Measurements from ENCODE around the gene ANKH. TPM values are rescaled to one million over a fixed set of nuclear protein-coding genes. Genes with fewer than 3 reads are reported as not detected.

The ANKH gene
- total RNA-seq, 2 donors from 2014 or later, result 76.5 to 106 TPM

- H3K4me3 ChIP-seq, result no peak overlapping the region
- no peaks in the 10 kb centered on the region for H3K36me3 ChIP-seq
- peak; percentile 81 for TF ChIP-seq POLR2AphosphoS5 (IDR thresholded peaks at IDR 0.05)
- no peak for TF ChIP-seq CTCF (IDR thresholded peaks at IDR 0.05)
- H3K9me3 ChIP-seq, result no peaks in the 10 kb centered on the region
- 46% methylated on average over 11 of the region's 11 CpGs for WGBS
- DNase-seq (ENCODE audit: low spot score), result peak; percentile 83
- peak overlapping the region; percentile 70 to 74 for H3K27ac ChIP-seq
- H3K4me1 ChIP-seq (replicated peaks), result peaks cover under 1% of the 10 kb centered on the region
- H3K27me3 ChIP-seq (replicated peaks; ENCODE audit: insufficient read depth), result no peaks in the 10 kb centered on the region
- intact Hi-C loops (cut with DNase I), result no loop called here
Measured at GRCh38 chr5:14702238-14702839, 169.2 kb downstream of the ANKH start.

GRCh38 chr5:14701556-14701955, 170.0 kb downstream of the ANKH start:
- no peak for DNase-seq (ENCODE audit: low spot score)
- WGBS, result 94% methylated on average over 10 of the region's 10 CpGs
- H3K36me3 ChIP-seq, result no peaks in the 10 kb centered on the region
- intact Hi-C loops (cut with DNase I), result no loop called here
- no peaks in the 10 kb centered on the region for H3K27me3 ChIP-seq (replicated peaks; ENCODE audit: insufficient read depth)
- H3K9me3 ChIP-seq, result no peaks in the 10 kb centered on the region
- H3K4me1 ChIP-seq (replicated peaks), result peaks cover 7% of the 10 kb centered on the region
- H3K4me3 ChIP-seq, result no peak overlapping the region
- TF ChIP-seq POLR2A (IDR thresholded peaks at IDR 0.05) (no peak), CTCF (IDR thresholded peaks at IDR 0.05) (no peak), POLR2AphosphoS5 (IDR thresholded peaks at IDR 0.05) (no peak)
- peak overlapping the region; percentile 70 to 74 for H3K27ac ChIP-seq

- peaks cover 7% of the 10 kb centered on the region for H3K4me1 ChIP-seq (replicated peaks)
- intact Hi-C loops (cut with DNase I), result no loop called here
- H3K36me3 ChIP-seq, result no peaks in the 10 kb centered on the region
- 55% methylated on average over 13 of the region's 13 CpGs for WGBS
- H3K27ac ChIP-seq, result peak overlapping the region; percentile 70 to 74
- H3K4me3 ChIP-seq, result no peak overlapping the region
- no peaks in the 10 kb centered on the region for H3K27me3 ChIP-seq (replicated peaks; ENCODE audit: insufficient read depth)
- no peaks in the 10 kb centered on the region for H3K9me3 ChIP-seq
- TF ChIP-seq CTCF (IDR thresholded peaks at IDR 0.05) (no peak), POLR2AphosphoS5 (IDR thresholded peaks at IDR 0.05) (no peak), POLR2A (IDR thresholded peaks at IDR 0.05) (no peak)
- DNase-seq (ENCODE audit: low spot score), result no peak
Measured at GRCh38 chr5:14700478-14701436, 170.8 kb downstream of the ANKH start.

GRCh38 chr5:14699807-14700400, 171.7 kb downstream of the ANKH start:
- no peaks in the 10 kb centered on the region for H3K9me3 ChIP-seq
- peak overlapping the region in 1 of 2 donors; percentile 70 for H3K27ac ChIP-seq
- no peaks in the 10 kb centered on the region for H3K27me3 ChIP-seq (replicated peaks; ENCODE audit: insufficient read depth)
- DNase-seq (ENCODE audit: low spot score), result no peak
- WGBS, result 78% methylated on average over 8 of the region's 8 CpGs
- intact Hi-C loops (cut with DNase I), result no loop called here
- H3K4me3 ChIP-seq, result no peak overlapping the region
- no peaks in the 10 kb centered on the region for H3K36me3 ChIP-seq
- H3K4me1 ChIP-seq (replicated peaks), result peaks cover 7% of the 10 kb centered on the region
- TF ChIP-seq POLR2AphosphoS5 (IDR thresholded peaks at IDR 0.05) (no peak), POLR2A (IDR thresholded peaks at IDR 0.05) (no peak)

GRCh38 chr5:14699159-14699558, 172.4 kb downstream of the ANKH start:
- no peaks in the 10 kb centered on the region for H3K27me3 ChIP-seq (replicated peaks; ENCODE audit: insufficient read depth)
- intact Hi-C loops (cut with DNase I), result no loop called here
- H3K27ac ChIP-seq, result peak overlapping the region in 1 of 2 donors; percentile 70
- peaks cover 7% of the 10 kb centered on the region for H3K4me1 ChIP-seq (replicated peaks)
- no peak overlapping the region for H3K4me3 ChIP-seq
- WGBS, result 100% methylated on average over 2 of the region's 2 CpGs
- H3K36me3 ChIP-seq, result no peaks in the 10 kb centered on the region
- TF ChIP-seq CTCF (IDR thresholded peaks at IDR 0.05) (no peak), POLR2AphosphoS5 (IDR thresholded peaks at IDR 0.05) (no peak), POLR2A (IDR thresholded peaks at IDR 0.05) (no peak)
- DNase-seq (ENCODE audit: low spot score), result no peak
- H3K9me3 ChIP-seq, result no peaks in the 10 kb centered on the region

All from prostate gland (tissue), 2 donors.